ENCODE measurements around the gene GALNT1.

Gene GALNT1

GRCh38 chr18:35707247-35707646 is 125.7 kb downstream of the GALNT1 start:
- no peak overlapping the region for H3K27ac ChIP-seq

DNA sequence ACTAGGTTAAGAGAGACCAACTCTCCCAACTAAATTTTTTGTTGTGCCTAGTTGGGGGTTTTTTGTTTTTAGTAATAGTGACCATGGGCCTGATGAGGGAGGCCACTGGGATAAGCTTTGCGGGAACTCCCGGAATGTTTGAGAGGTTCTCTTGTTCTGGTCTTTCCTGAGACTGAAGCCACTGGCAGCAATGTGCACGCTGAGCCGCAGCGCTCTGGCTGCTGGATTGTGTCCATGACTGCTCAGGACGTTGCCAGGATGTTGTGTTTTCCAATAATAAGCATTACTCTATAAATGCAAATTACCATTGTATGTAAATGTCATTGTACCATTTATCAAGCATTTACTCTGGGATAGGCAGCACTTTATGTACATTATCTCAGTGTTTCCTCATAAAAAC is 126.1 kb downstream of the GALNT1 start:
- Histone ChIP-seq H3K4me3 (IDR thresholded peaks at IDR 0.05; ENCODE audit: insufficient read depth, low read depth, low read length) (no peak overlapping the region), H3K9ac (no peak overlapping the region), H3K36me3 (ENCODE audit: insufficient read depth) (no peaks in the 10 kb centered on the region), H3K4me1 (ENCODE audit: low read depth, poor library complexity, severe bottlenecking) (no peaks in the 10 kb centered on the region), H2AFZ (ENCODE audit: low read depth) (no peak overlapping the region), H3K79me2 (ENCODE audit: insufficient read depth, low read depth) (no peaks in the 10 kb centered on the region), H4K20me1 (ENCODE audit: insufficient read depth) (no peaks in the 10 kb centered on the region), H3K4me2 (no peak overlapping the region), H3K27ac (no peak overlapping the region), H3K27me3 (ENCODE audit: insufficient read depth, low read depth) (no peaks in the 10 kb centered on the region)
- TF ChIP-seq CTCF (conservative IDR thresholded peaks at IDR 0.05; ENCODE audit: low read depth, low read length), result no peak

More at GRCh38 chr18:35707247-35707646, 125.7 kb downstream of the GALNT1 start:
- TF ChIP-seq CTCF (conservative IDR thresholded peaks at IDR 0.05; ENCODE audit: low read depth, low read length), result no peak
- no peaks in the 10 kb centered on the region for H3K36me3 ChIP-seq (ENCODE audit: insufficient read depth)
- no peak overlapping the region for H3K4me2 ChIP-seq
- no peaks in the 10 kb centered on the region for H3K4me1 ChIP-seq (ENCODE audit: low read depth, poor library complexity, severe bottlenecking)
- no peaks in the 10 kb centered on the region for H3K79me2 ChIP-seq (ENCODE audit: insufficient read depth, low read depth)
- no peaks in the 10 kb centered on the region for H4K20me1 ChIP-seq (ENCODE audit: insufficient read depth)
- no peaks in the 10 kb centered on the region for H3K27me3 ChIP-seq (ENCODE audit: insufficient read depth, low read depth)
- H2AFZ ChIP-seq (ENCODE audit: low read depth), result no peak overlapping the region
- no peak overlapping the region for H3K4me3 ChIP-seq (IDR thresholded peaks at IDR 0.05; ENCODE audit: insufficient read depth, low read depth, low read length)
- H3K9ac ChIP-seq, result no peak overlapping the region

DNA sequence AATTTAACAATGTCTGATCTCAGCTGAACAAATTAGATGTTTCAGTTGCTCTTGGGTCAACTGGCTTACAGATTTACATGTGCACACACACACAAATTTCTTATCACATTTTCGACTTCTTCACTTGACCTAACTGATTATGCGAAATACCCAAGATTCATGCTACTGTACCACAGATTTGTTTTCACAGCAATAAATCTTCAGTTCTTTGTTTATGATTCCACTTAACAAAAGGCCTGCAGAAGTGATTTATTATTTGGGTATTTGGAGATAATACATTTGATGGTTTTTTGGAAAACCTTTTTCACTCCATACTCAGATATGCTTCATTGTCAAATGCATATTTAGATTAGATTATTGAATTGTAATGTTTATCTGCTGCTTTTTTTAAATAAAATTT is 129.0 kb downstream of the GALNT1 start:
- Histone ChIP-seq H4K20me1 (ENCODE audit: insufficient read depth) (no peaks in the 10 kb centered on the region), H2AFZ (ENCODE audit: low read depth) (no peak overlapping the region), H3K36me3 (ENCODE audit: insufficient read depth) (no peaks in the 10 kb centered on the region), H3K9ac (no peak overlapping the region), H3K4me3 (IDR thresholded peaks at IDR 0.05; ENCODE audit: insufficient read depth, low read depth, low read length) (no peak overlapping the region), H3K4me2 (no peak overlapping the region), H3K27me3 (ENCODE audit: insufficient read depth, low read depth) (no peaks in the 10 kb centered on the region), H3K79me2 (ENCODE audit: insufficient read depth, low read depth) (no peaks in the 10 kb centered on the region), H3K27ac (no peak overlapping the region), H3K4me1 (ENCODE audit: low read depth, poor library complexity, severe bottlenecking) (no peaks in the 10 kb centered on the region)
- no peak for TF ChIP-seq CTCF (conservative IDR thresholded peaks at IDR 0.05; ENCODE audit: low read depth, low read length)

DNA sequence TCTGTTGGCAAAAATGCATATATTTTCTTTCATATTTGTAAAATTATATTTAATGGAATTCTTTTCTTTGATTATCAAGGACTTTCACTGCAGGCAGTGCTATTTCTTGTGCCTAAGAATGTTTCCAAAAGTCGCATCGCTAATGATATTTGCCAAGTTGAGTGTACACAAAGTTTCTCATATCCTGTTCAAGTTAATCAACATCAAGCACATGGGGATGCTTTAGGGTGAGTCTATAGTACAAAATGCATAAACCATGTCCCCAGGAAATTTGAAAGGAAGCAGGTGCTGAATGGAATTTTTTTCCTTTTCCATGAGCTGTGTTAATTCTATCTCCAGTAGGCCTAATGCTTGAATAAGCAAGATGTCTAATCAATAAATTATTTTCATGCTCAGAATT is 129.7 kb downstream of the GALNT1 start:
- H2AFZ ChIP-seq (ENCODE audit: low read depth), result no peak overlapping the region
- H3K27ac ChIP-seq, result no peak overlapping the region
- H4K20me1 ChIP-seq (ENCODE audit: insufficient read depth), result no peaks in the 10 kb centered on the region
- no peak overlapping the region for H3K4me3 ChIP-seq (IDR thresholded peaks at IDR 0.05; ENCODE audit: insufficient read depth, low read depth, low read length)
- no peak overlapping the region for H3K4me2 ChIP-seq
- no peaks in the 10 kb centered on the region for H3K4me1 ChIP-seq (ENCODE audit: low read depth, poor library complexity, severe bottlenecking)
- no peaks in the 10 kb centered on the region for H3K36me3 ChIP-seq (ENCODE audit: insufficient read depth)
- no peaks in the 10 kb centered on the region for H3K79me2 ChIP-seq (ENCODE audit: insufficient read depth, low read depth)
- H3K9ac ChIP-seq, result no peak overlapping the region
- no peaks in the 10 kb centered on the region for H3K27me3 ChIP-seq (ENCODE audit: insufficient read depth, low read depth)
- TF ChIP-seq CTCF (conservative IDR thresholded peaks at IDR 0.05; ENCODE audit: low read depth, low read length), result no peak

All from KMS-11 (cell line).